ENCODE results near the gene FCN1. TPM values are rescaled to one million over a fixed set of nuclear protein-coding genes. Genes with fewer than 3 reads are reported as not detected.

Gene FCN1
- 0.31 TPM for total RNA-seq

DNA sequence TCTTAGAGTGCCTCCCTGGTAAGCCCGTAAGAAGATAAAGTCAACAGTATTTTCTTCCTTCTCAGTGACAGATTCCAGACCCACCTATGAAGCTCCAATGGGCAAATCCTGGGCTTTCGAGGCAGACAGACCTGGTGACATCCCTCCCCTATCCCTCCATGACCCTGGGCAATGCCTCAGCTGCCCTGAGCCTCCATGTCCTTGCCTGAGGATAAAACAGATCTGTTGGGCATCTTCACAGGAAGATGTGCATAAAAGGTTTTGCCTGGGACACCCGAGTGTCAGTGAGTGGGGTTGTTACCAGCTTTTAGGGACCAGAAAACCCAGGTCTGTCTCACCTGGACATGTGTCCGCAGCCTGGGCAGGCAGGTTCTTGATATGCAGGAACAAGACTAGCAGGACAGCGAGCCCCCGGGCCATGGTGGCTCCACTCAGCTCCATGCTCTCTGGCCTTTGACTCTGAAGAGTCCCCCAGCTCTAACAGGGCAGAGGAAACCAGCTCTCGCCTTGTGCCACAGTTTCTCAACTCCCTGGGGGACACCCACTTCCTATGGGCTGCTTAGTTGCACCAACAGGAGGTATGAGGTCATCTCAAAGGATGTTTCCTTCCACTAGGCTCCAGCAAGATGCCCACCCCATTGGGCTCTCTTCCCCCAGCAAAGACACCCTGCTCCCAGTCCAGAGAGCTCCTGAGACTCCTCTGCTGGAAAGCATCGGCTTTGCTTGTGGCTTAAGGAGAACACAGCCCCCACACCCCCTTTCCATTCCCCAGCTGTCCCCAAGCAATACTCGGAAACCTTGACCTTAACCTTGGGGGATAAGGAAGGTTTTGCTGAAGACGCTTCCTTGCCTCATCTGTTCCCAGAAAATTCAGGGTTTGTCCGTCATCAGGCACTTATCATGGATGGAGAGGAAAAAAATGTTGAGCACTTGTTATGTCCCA lies at the start of gene FCN1:
Gene FCN1, minus strand, starts transcription at position 482 of the 943 bp plus-strand sequence. Its CDS starts 41 bp downstream, at position 441.

DNA sequence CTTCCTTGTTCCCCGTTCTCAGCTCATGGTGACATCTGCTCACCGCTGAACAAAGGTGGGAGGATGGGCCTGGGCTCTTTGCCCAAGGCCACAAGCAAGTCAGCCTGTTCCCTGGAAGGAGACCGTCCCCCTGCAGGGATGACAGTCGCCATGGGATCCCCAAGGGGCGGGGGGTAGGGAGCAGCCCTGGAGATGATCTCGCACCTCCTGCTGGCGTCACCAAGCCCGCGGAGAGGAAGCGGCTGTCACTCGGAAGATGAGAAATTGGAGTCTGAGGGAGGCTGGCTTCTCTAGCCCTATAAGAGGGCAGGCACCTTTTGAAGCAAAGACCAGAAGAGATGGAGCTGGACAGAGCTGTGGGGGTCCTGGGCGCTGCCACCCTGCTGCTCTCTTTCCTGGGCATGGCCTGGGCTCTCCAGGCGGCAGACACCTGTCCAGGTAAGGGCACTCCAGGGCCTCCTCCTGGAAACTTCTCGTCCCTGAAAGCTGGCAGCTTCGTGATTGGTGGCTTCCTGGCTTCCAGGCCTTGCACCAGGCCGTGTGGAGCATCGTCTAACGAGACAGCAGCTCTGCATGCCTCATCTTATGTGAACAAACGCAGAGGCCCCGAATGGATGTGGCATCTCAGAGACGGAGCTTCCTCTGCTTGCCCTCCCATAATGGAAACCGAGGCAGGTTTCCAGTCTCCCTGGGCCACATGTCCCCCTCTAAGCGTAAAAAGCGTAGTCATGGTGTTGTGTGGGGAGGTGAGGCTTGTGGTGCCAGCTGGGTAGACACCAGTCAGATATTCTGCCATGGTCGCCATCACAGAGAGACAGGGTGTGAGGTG lies 37.0 kb downstream of the FCN1 start, which contains the start of gene FCN2:
Gene FCN2, plus strand, starts transcription at position 327 of the 829 bp plus-strand sequence. Its CDS starts 12 bp downstream, at position 339.

Small RNAs within 50 kb of the gene (small RNA-seq; reads per million reads assigned to genes)
- not detected for gene AL603650.1 (ENCODE audit: low replicate concordance)

Other genes starting within 250 kb of the FCN1 start
- gene FCN2, start 37.1 kb downstream of the FCN1 start, total RNA-seq, result not detected
- 76.7 TPM for gene OLFM1, start 169.8 kb upstream of the FCN1 start, total RNA-seq

Data from parietal lobe (tissue), 2 donors.